Activated naive CD8-positive, alpha-beta T cell treated with anti-CD3 and anti-CD28 coated beads for 36 hours (primary cell): Measurements from ENCODE around the gene RNF11. TPM values are rescaled to one million over a fixed set of nuclear protein-coding genes. Genes with fewer than 3 reads are reported as not detected.
"Not testable (repeated sequence)": the region's sequence is repeated elsewhere in the genome, so short reads cannot be mapped to it uniquely, and the experiment has no call there.

Experiments used
- DNase-seq: peaks from one replicate; pipeline ENCODE4 v3.0.0; 2021
- H3K27ac Mint-ChIP-seq: one replicate; pipeline ENCODE4 v1.8.0; 2022; ENCODE audit warnings: mild to moderate bottlenecking, moderate library complexity, mixed read lengths
- H3K27me3 Mint-ChIP-seq: one replicate; pipeline ENCODE4 v1.8.0; 2022; ENCODE audit warnings: mild to moderate bottlenecking, mixed read lengths
- H3K36me3 Mint-ChIP-seq: one replicate; pipeline ENCODE4 v1.8.0; 2021; ENCODE audit warnings: mild to moderate bottlenecking, mixed read lengths
- H3K4me1 Mint-ChIP-seq: one replicate; pipeline ENCODE4 v1.8.0; 2021; ENCODE audit warnings: mixed read lengths
- H3K4me3 Mint-ChIP-seq: one replicate; pipeline ENCODE4 v1.8.0; 2022; ENCODE audit warnings: mild to moderate bottlenecking, moderate library complexity, mixed read lengths
- H3K9me3 Mint-ChIP-seq: one replicate; pipeline ENCODE4 v1.8.0; 2022; ENCODE audit warnings: mixed read lengths
- total RNA-seq, 2 experiments: library from RNA; stranded (reverse); gene quantifications; one replicate each; pipeline ENCODE4 v1.2.3, GENCODE V29; 2021

The RNF11 gene
- total RNA-seq, 2 experiments from 2014 or later: 28.5 to 33.0 TPM

GRCh38 chr1:51237351-51238033 is 1.4 kb downstream of the RNF11 start:
- peaks cover 5% of the 10 kb centered on the region for H3K36me3 Mint-ChIP-seq
- no peak overlapping the region for H3K4me3 Mint-ChIP-seq
- peaks cover 36% of the 10 kb centered on the region for H3K4me1 Mint-ChIP-seq
- H3K9me3 Mint-ChIP-seq: no peaks in the 10 kb centered on the region
- no peak for DNase-seq
- H3K27ac Mint-ChIP-seq: no peak overlapping the region
- H3K27me3 Mint-ChIP-seq: no peaks in the 10 kb centered on the region

- Mint-ChIP-seq H3K4me3 (no peak overlapping the region), H3K27me3 (no peaks in the 10 kb centered on the region), H3K4me1 (peaks cover 38% of the 10 kb centered on the region), H3K9me3 (no peaks in the 10 kb centered on the region), H3K27ac (no peak overlapping the region), H3K36me3 (peaks cover 5% of the 10 kb centered on the region)
- DNase-seq: no peak
These were observed 1.9 kb downstream of the RNF11 start for GRCh38 chr1:51238034-51238403.

GRCh38 chr1:51240084-51240483 is 4.0 kb downstream of the RNF11 start:
- Mint-ChIP-seq H3K4me1 (peaks cover 38% of the 10 kb centered on the region), H3K4me3 (no peak overlapping the region), H3K27me3 (no peaks in the 10 kb centered on the region), H3K9me3 (no peaks in the 10 kb centered on the region), H3K27ac (no peak overlapping the region), H3K36me3 (peaks cover 7% of the 10 kb centered on the region)
- DNase-seq: no peak

- no peak overlapping the region for H3K4me3 Mint-ChIP-seq
These were observed 5.0 kb downstream of the RNF11 start for GRCh38 chr1:51241119-51241518.

GRCh38 chr1:51242546-51242945 is 6.5 kb downstream of the RNF11 start:
- Mint-ChIP-seq H3K27me3 (no peaks in the 10 kb centered on the region), H3K9me3 (no peaks in the 10 kb centered on the region), H3K36me3 (peaks cover 21% of the 10 kb centered on the region), H3K27ac (no peak overlapping the region), H3K4me1 (peaks cover 49% of the 10 kb centered on the region), H3K4me3 (no peak overlapping the region)
- DNase-seq: no peak

More at GRCh38 chr1:51241119-51241518, 5.0 kb downstream of the RNF11 start:
- Mint-ChIP-seq H3K27ac (no peak overlapping the region), H3K9me3 (no peaks in the 10 kb centered on the region), H3K27me3 (no peaks in the 10 kb centered on the region), H3K4me1 (peaks cover 36% of the 10 kb centered on the region), H3K36me3 (peaks cover 12% of the 10 kb centered on the region)
- no peak for DNase-seq

GRCh38 chr1:51247022-51247421 is 10.9 kb downstream of the RNF11 start:
- DNase-seq: no peak
- Mint-ChIP-seq H3K9me3 (no peaks in the 10 kb centered on the region), H3K27ac (peak overlapping the region; percentile 1), H3K4me3 (no peak overlapping the region), H3K4me1 (peaks cover 38% of the 10 kb centered on the region), H3K36me3 (peaks cover 16% of the 10 kb centered on the region), H3K27me3 (no peaks in the 10 kb centered on the region)

- H3K4me1 Mint-ChIP-seq: peaks cover 37% of the 10 kb centered on the region
- H3K4me3 Mint-ChIP-seq: no peak overlapping the region
- no peaks in the 10 kb centered on the region for H3K27me3 Mint-ChIP-seq
- no peaks in the 10 kb centered on the region for H3K9me3 Mint-ChIP-seq
- H3K27ac Mint-ChIP-seq: no peak overlapping the region
- no peak for DNase-seq
- H3K36me3 Mint-ChIP-seq: peaks cover 16% of the 10 kb centered on the region
These were observed 11.4 kb downstream of the RNF11 start for GRCh38 chr1:51247499-51247898.

GRCh38 chr1:51249445-51249844 is 13.4 kb downstream of the RNF11 start:
- H3K27ac Mint-ChIP-seq: no peak overlapping the region

GRCh38 chr1:51250729-51251128 is 14.7 kb downstream of the RNF11 start:
- not testable (repeated sequence) for H3K9me3 Mint-ChIP-seq, H3K27ac Mint-ChIP-seq, H3K4me3 Mint-ChIP-seq, H3K27me3 Mint-ChIP-seq, DNase-seq
- Mint-ChIP-seq H3K4me1 (peaks cover 31% of the 10 kb centered on the region), H3K36me3 (peaks cover 15% of the 10 kb centered on the region)

More at GRCh38 chr1:51249445-51249844, 13.4 kb downstream of the RNF11 start:
- peaks cover 32% of the 10 kb centered on the region for H3K4me1 Mint-ChIP-seq
- DNase-seq: no peak
- H3K9me3 Mint-ChIP-seq: no peaks in the 10 kb centered on the region
- peaks cover 16% of the 10 kb centered on the region for H3K36me3 Mint-ChIP-seq
- no peaks in the 10 kb centered on the region for H3K27me3 Mint-ChIP-seq
- no peak overlapping the region for H3K4me3 Mint-ChIP-seq

GRCh38 chr1:51251165-51251564 is 15.1 kb downstream of the RNF11 start:
- peaks cover 31% of the 10 kb centered on the region for H3K4me1 Mint-ChIP-seq
- not testable (repeated sequence) for H3K9me3 Mint-ChIP-seq

GRCh38 chr1:51252366-51252765 is 16.3 kb downstream of the RNF11 start:
- no peak overlapping the region for H3K4me3 Mint-ChIP-seq
- no peaks in the 10 kb centered on the region for H3K9me3 Mint-ChIP-seq
- H3K27me3 Mint-ChIP-seq: no peaks in the 10 kb centered on the region
- peaks cover 25% of the 10 kb centered on the region for H3K4me1 Mint-ChIP-seq
- no peak for DNase-seq
- no peak overlapping the region for H3K27ac Mint-ChIP-seq
- peaks cover 4% of the 10 kb centered on the region for H3K36me3 Mint-ChIP-seq

More at GRCh38 chr1:51251165-51251564, 15.1 kb downstream of the RNF11 start:
- H3K36me3 Mint-ChIP-seq: peaks cover 10% of the 10 kb centered on the region
- H3K4me3 Mint-ChIP-seq, DNase-seq, H3K27ac Mint-ChIP-seq, H3K27me3 Mint-ChIP-seq: not testable (repeated sequence)

GRCh38 chr1:51253691-51254090 is 17.6 kb downstream of the RNF11 start:
- no peaks in the 10 kb centered on the region for H3K9me3 Mint-ChIP-seq
- H3K4me3 Mint-ChIP-seq: no peak overlapping the region
- H3K27ac Mint-ChIP-seq: no peak overlapping the region

GRCh38 chr1:51255331-51255730 is 19.3 kb downstream of the RNF11 start:
- Mint-ChIP-seq H3K27ac (no peak overlapping the region), H3K4me3 (no peak overlapping the region), H3K27me3 (no peaks in the 10 kb centered on the region), H3K4me1 (peaks cover 33% of the 10 kb centered on the region), H3K36me3 (peaks cover 2% of the 10 kb centered on the region), H3K9me3 (no peaks in the 10 kb centered on the region)
- DNase-seq: no peak

More at GRCh38 chr1:51253691-51254090, 17.6 kb downstream of the RNF11 start:
- DNase-seq: no peak
- Mint-ChIP-seq H3K4me1 (peaks cover 21% of the 10 kb centered on the region), H3K27me3 (no peaks in the 10 kb centered on the region), H3K36me3 (peaks cover 2% of the 10 kb centered on the region)

GRCh38 chr1:51263147-51263877 is 27.2 kb downstream of the RNF11 start:
- no peak overlapping the region for H3K27ac Mint-ChIP-seq
- H3K9me3 Mint-ChIP-seq: no peaks in the 10 kb centered on the region
- H3K36me3 Mint-ChIP-seq: peaks cover 9% of the 10 kb centered on the region

GRCh38 chr1:51264451-51264850 is 28.4 kb downstream of the RNF11 start:
- Mint-ChIP-seq H3K36me3 (peaks cover 13% of the 10 kb centered on the region), H3K9me3 (no peaks in the 10 kb centered on the region), H3K27me3 (no peaks in the 10 kb centered on the region), H3K27ac (no peak overlapping the region), H3K4me3 (no peak overlapping the region), H3K4me1 (peaks cover 67% of the 10 kb centered on the region)
- no peak for DNase-seq

More at GRCh38 chr1:51263147-51263877, 27.2 kb downstream of the RNF11 start:
- no peak for DNase-seq
- peaks cover 71% of the 10 kb centered on the region for H3K4me1 Mint-ChIP-seq
- no peaks in the 10 kb centered on the region for H3K27me3 Mint-ChIP-seq
- H3K4me3 Mint-ChIP-seq: no peak overlapping the region
